ENCODE data around the gene PLRG1. TPM values are rescaled to one million over a fixed set of nuclear protein-coding genes. Genes with fewer than 3 reads are reported as not detected.

The PLRG1 gene
- total RNA-seq, 2 donors from 2014 or later, result 18.4 to 42.5 TPM

DNA sequence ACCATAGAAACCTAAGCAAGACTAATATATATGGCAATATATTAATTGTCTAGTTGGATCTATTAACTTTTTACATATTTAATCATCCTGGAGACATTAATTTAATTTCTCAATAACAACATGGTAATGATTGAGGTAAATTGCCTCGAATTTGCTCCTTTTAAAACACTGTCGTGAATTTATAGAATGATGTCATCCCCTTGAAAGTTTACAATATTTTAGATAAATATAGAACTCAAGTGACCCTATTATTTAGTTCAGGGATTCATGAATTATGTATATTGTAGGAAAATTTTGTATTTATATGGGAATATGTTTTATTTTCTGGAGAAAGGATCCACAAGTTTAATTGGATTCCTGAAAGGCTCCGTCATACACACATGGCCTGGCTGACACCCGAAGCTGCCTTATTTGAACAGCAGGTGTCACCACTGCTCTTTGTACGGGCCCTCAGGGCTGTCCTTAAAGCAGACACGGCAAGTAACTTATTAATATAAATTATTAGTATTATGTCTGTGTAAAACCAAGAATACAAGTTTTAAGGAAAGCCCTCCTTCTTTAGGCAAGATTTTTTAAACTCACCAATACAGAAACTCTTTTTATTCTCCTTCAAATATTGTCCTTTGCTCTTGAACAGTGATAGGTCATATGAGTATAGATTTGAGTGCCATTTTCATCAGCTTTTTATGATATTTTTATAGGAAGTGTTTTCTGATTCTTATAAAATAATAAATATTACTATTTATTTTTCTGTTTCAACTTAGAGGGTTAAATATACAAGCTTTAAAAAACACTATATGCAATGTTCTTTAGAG lies 1.9 kb upstream of the PLRG1 start:
- ATAC-seq (ENCODE audit: insufficient number of reproducible peaks, low FRiP score, low read depth) (no peak), DNase-seq (ENCODE audit: low spot score) (peak; percentile 6)
- no peaks in the 10 kb centered on the region for H3K27me3 ChIP-seq (replicated peaks; ENCODE audit: insufficient read depth)
- no peak overlapping the region for H3K27ac ChIP-seq
- H3K4me1 ChIP-seq (ENCODE audit: control insufficient read depth in 1 of 2, low read depth in 2 of 2), result peaks cover 16 to 22% of the 10 kb centered on the region in 2 donors
- no peak overlapping the region for H3K4me3 ChIP-seq
- TF ChIP-seq CTCF (IDR thresholded peaks at IDR 0.05), result peak; percentile 70
- H3K36me3 ChIP-seq, result no peaks in the 10 kb centered on the region
- H3K9me3 ChIP-seq, result no peaks in the 10 kb centered on the region

DNA sequence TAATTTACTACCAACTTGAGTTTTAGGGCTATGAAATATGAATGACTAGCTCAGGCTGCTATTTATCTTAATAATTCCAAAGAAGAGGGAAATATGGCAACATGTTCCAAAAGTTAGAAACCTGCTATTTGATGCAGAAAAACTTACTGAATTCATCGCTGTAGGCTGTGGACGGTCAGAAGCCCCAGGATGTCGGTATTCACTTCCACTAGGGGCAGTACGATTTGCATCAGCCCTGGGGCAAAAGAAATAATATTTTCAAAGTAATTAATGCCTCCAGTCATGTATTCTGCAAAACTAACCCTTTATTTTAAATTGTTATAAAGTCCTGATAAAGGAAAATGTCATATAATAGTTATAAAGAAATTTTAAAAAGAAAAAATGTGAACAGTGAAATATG lies 4.5 kb downstream of the PLRG1 start:
- Histone ChIP-seq H3K36me3 (peaks cover 40% of the 10 kb centered on the region), H3K27ac (no peak overlapping the region), H3K27me3 (replicated peaks; ENCODE audit: insufficient read depth) (no peaks in the 10 kb centered on the region), H3K9me3 (no peaks in the 10 kb centered on the region), H3K4me3 (no peak overlapping the region), H3K4me1 (ENCODE audit: control insufficient read depth in 1 of 2, low read depth in 2 of 2) (peaks cover 13 to 16% of the 10 kb centered on the region in 2 donors)
- DNase-seq (ENCODE audit: low spot score) (no peak), ATAC-seq (ENCODE audit: insufficient number of reproducible peaks, low FRiP score, low read depth) (no peak)
- no peak for TF ChIP-seq CTCF (IDR thresholded peaks at IDR 0.05)

DNA sequence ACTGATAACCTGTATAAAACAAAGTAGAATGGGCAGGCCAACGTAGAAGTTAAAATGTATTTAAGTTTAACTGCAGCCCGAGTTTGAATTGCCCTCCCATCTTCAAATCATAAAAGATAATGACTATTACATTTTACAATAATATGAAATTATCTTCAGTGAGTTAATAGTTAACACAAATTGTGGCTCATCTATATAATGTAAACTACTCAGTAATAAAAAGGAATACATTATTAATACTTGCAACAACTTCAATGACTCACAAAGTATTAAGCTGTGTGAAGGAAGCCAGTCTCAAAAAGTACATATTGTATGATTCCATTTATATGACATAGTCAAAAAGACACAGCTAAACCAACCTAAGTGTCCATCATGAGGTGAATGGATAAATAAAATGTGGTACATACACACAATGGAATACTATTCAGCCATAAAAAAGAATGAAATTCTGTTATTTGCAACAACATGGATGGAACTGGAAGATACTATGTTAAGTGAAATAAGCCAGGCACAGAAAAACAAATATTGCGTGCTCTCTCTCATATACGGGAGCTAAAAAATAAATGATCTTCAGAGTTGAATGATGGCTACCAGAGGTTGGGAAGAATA lies 7.8 kb downstream of the PLRG1 start:
- DNase-seq (ENCODE audit: low spot score), result no peak
- H3K4me1 ChIP-seq (ENCODE audit: control insufficient read depth in 1 of 2, low read depth in 2 of 2), result no peaks in the 10 kb centered on the region
- no peaks in the 10 kb centered on the region for H3K9me3 ChIP-seq
- TF ChIP-seq CTCF (IDR thresholded peaks at IDR 0.05), result no peak
- no peak overlapping the region for H3K4me3 ChIP-seq
- no peak for ATAC-seq (ENCODE audit: insufficient number of reproducible peaks, low FRiP score, low read depth)
- H3K36me3 ChIP-seq, result peaks cover 60% of the 10 kb centered on the region
- H3K27ac ChIP-seq, result no peak overlapping the region
- no peaks in the 10 kb centered on the region for H3K27me3 ChIP-seq (replicated peaks; ENCODE audit: insufficient read depth)

DNA sequence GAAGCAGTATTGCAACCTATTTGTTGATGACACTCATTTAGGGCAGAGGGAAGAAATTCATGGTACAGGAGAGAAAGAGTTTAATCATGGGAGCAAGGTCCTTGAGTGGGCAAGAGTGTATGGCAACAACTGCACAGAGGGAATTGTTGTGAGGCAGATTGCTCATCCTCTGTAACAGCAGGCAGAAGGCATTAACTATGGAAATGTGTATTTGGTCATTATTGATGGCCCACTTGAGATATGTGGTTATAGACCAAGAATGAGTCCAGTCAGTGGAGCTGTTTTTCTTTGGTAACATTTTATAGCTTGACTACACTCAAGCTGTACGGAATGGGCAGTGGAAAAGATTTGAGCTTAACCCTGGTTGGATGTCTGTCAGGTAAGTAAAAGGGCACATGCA lies 15.9 kb downstream of the PLRG1 start:
- no peaks in the 10 kb centered on the region for H3K27me3 ChIP-seq (replicated peaks; ENCODE audit: insufficient read depth)
- TF ChIP-seq CTCF (IDR thresholded peaks at IDR 0.05), result no peak
- peaks cover 19% of the 10 kb centered on the region for H3K36me3 ChIP-seq
- ATAC-seq (ENCODE audit: insufficient number of reproducible peaks, low FRiP score, low read depth) (no peak), DNase-seq (ENCODE audit: low spot score) (no peak)
- no peaks in the 10 kb centered on the region for H3K4me1 ChIP-seq (ENCODE audit: control insufficient read depth in 1 of 2, low read depth in 2 of 2)
- H3K4me3 ChIP-seq, result no peak overlapping the region
- H3K27ac ChIP-seq, result no peak overlapping the region
- no peaks in the 10 kb centered on the region for H3K9me3 ChIP-seq

GRCh38 chr4:154529728-154530519 lies 20.3 kb downstream of the PLRG1 start:
- no peak overlapping the region for H3K27ac ChIP-seq
- no peaks in the 10 kb centered on the region for H3K36me3 ChIP-seq
- no peak for TF ChIP-seq CTCF (IDR thresholded peaks at IDR 0.05)
- no peaks in the 10 kb centered on the region for H3K4me1 ChIP-seq (ENCODE audit: control insufficient read depth in 1 of 2, low read depth in 2 of 2)
- no peak overlapping the region for H3K4me3 ChIP-seq
- no peak for DNase-seq (ENCODE audit: low spot score)
- no peaks in the 10 kb centered on the region for H3K27me3 ChIP-seq (replicated peaks; ENCODE audit: insufficient read depth)
- no peak for ATAC-seq (ENCODE audit: insufficient number of reproducible peaks, low FRiP score, low read depth)
- no peaks in the 10 kb centered on the region for H3K9me3 ChIP-seq
